ENCODE results near the gene CCDC117. TPM values are rescaled to one million over a fixed set of nuclear protein-coding genes. Genes with fewer than 3 reads are reported as not detected.

CCDC117 gene
- total and polyA plus RNA-seq, 2 donors from 2014 or later: 8.7 to 16.8 TPM

DNA sequence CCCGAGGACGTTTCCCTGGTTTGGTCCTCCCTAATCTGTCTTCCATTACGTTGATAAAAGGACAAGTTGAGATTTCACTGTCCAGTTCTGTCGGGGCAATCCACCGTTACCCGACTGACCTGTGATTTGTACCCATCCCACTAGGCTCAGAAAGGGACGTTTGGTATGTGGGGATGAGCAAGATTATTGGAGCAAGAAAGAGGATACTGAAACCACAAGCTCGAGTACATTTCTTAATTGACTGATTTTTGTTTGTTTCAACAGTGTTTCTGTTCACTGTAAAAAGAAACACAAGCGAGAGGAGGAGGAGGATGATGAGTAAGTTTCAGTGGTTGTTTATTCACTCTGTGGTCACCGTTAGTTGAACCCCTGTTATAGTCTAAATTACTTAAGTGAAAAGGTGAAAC lies 969 bp downstream of the CCDC117 start:
- no peak for FAIRE-seq
- H3K27me3 ChIP-seq (ENCODE audit: control insufficient read depth, insufficient read depth, low read length): no peaks in the 10 kb centered on the region
- H3K9me3 ChIP-seq (ENCODE audit: control insufficient read depth in 2 of 3, insufficient read depth in 1 of 3, low read length in 3 of 3): no peaks in the 10 kb centered on the region
- peak overlapping the region; percentile 73 to 98 for H3K27ac ChIP-seq (ENCODE audit: low read depth in 2 of 2, low read length in 2 of 2)
- intact Hi-C loops (cut with DNase I): no loop called here
- H3K36me3 ChIP-seq (ENCODE audit: control insufficient read depth in 2 of 3, insufficient read depth in 3 of 3, low read length in 3 of 3): peaks cover 0 to 8% (median 0%) of the 10 kb centered on the region in 3 donors
- TF ChIP-seq, protein P1, sequence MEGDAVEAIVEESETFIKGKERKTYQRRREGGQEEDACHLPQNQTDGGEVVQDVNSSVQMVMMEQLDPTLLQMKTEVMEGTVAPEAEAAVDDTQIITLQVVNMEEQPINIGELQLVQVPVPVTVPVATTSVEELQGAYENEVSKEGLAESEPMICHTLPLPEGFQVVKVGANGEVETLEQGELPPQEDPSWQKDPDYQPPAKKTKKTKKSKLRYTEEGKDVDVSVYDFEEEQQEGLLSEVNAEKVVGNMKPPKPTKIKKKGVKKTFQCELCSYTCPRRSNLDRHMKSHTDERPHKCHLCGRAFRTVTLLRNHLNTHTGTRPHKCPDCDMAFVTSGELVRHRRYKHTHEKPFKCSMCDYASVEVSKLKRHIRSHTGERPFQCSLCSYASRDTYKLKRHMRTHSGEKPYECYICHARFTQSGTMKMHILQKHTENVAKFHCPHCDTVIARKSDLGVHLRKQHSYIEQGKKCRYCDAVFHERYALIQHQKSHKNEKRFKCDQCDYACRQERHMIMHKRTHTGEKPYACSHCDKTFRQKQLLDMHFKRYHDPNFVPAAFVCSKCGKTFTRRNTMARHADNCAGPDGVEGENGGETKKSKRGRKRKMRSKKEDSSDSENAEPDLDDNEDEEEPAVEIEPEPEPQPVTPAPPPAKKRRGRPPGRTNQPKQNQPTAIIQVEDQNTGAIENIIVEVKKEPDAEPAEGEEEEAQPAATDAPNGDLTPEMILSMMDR (IDR thresholded peaks at IDR 0.05; ENCODE audit: borderline replicate concordance, extremely low read depth, insufficient read depth): no peak
- H3K9ac ChIP-seq (ENCODE audit: low read length in 3 of 3): peak overlapping the region; percentile 61 to 90 (median 84)
- peak overlapping the region; percentile 70 to 90 (median 87) for H3K4me3 ChIP-seq (ENCODE audit: low read length in 3 of 3)
- peaks cover 0 to 3% (median 0%) of the 10 kb centered on the region in 3 donors for H3K4me1 ChIP-seq (ENCODE audit: control insufficient read depth in 2 of 3, insufficient read depth in 2 of 3, low read depth in 1 of 3, low read length in 3 of 3)
- no peak for DNase-seq

DNA sequence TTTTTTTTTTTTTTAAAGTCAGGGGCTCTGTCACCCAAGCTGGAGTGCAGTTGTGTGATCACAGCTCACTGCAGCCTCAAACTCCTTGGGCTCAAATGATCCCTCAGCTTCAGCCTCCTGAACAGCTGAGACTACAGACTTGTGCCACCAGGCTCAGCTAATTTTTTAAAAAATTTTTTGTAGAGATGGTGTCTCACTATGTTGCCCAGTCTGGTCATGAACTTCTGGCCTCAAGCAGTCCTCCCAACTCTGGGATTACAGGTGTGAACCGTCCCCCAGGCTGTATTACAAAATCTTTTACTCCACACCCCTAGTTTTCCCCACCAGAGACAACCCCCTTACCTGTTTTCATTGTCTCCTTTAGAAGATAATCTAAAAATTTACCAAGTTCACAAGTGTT lies 1.9 kb downstream of the CCDC117 start:
- H3K4me3 ChIP-seq (ENCODE audit: low read length in 3 of 3): no peak overlapping the region
- TF ChIP-seq, protein P1 (IDR thresholded peaks at IDR 0.05; ENCODE audit: borderline replicate concordance, extremely low read depth, insufficient read depth): no peak
- H3K9me3 ChIP-seq (ENCODE audit: control insufficient read depth in 2 of 3, insufficient read depth in 1 of 3, low read length in 3 of 3): no peaks in the 10 kb centered on the region
- no peak overlapping the region for H3K27ac ChIP-seq (ENCODE audit: low read depth in 2 of 2, low read length in 2 of 2)
- peaks cover 0 to 8% (median 0%) of the 10 kb centered on the region in 3 donors for H3K36me3 ChIP-seq (ENCODE audit: control insufficient read depth in 2 of 3, insufficient read depth in 3 of 3, low read length in 3 of 3)
- FAIRE-seq (no peak), DNase-seq (peak in 1 of 5 donors; percentile 7)
- peaks cover 0 to 3% (median 0%) of the 10 kb centered on the region in 3 donors for H3K4me1 ChIP-seq (ENCODE audit: control insufficient read depth in 2 of 3, insufficient read depth in 2 of 3, low read depth in 1 of 3, low read length in 3 of 3)
- intact Hi-C loops (cut with DNase I): no loop called here
- no peak overlapping the region for H3K9ac ChIP-seq (ENCODE audit: low read length in 3 of 3)
- H3K27me3 ChIP-seq (ENCODE audit: control insufficient read depth, insufficient read depth, low read length): no peaks in the 10 kb centered on the region

DNA sequence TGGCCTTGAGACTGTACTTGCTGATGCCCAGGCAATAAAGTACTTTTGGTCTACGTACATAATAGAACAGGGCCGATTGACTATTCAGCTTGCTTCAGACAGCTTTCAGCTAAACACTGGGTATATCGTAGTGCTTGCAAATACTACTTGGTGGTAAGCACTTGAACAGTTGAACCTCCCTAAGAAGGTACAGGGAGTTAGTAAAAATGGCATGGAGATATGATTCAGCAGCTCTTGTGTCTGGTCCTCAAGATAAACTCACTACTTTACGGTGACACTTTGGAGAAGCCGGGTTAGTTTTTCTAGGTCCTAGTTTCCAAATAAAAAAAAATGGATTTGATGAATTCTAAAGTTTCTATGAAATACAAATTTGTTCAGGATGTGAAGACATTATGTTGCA lies 7.3 kb downstream of the CCDC117 start:
- Histone ChIP-seq H3K9me3 (ENCODE audit: control insufficient read depth in 2 of 3, insufficient read depth in 1 of 3, low read length in 3 of 3) (no peaks in the 10 kb centered on the region), H3K36me3 (ENCODE audit: control insufficient read depth in 2 of 3, insufficient read depth in 3 of 3, low read length in 3 of 3) (peaks cover 5 to 14% (median 12%) of the 10 kb centered on the region in 3 donors), H3K27ac (ENCODE audit: low read depth in 2 of 2, low read length in 2 of 2) (no peak overlapping the region), H3K4me1 (ENCODE audit: control insufficient read depth in 2 of 3, insufficient read depth in 2 of 3, low read depth in 1 of 3, low read length in 3 of 3) (peaks cover 0 to 12% (median 11%) of the 10 kb centered on the region in 3 donors), H3K9ac (ENCODE audit: low read length in 3 of 3) (no peak overlapping the region), H3K27me3 (ENCODE audit: control insufficient read depth, insufficient read depth, low read length) (no peaks in the 10 kb centered on the region), H3K4me3 (ENCODE audit: low read length in 3 of 3) (no peak overlapping the region)
- no peak for FAIRE-seq
- DNase-seq: no peak
- intact Hi-C loops (cut with DNase I): no loop called here
- TF ChIP-seq, protein P1 (IDR thresholded peaks at IDR 0.05; ENCODE audit: borderline replicate concordance, extremely low read depth, insufficient read depth): no peak

DNA sequence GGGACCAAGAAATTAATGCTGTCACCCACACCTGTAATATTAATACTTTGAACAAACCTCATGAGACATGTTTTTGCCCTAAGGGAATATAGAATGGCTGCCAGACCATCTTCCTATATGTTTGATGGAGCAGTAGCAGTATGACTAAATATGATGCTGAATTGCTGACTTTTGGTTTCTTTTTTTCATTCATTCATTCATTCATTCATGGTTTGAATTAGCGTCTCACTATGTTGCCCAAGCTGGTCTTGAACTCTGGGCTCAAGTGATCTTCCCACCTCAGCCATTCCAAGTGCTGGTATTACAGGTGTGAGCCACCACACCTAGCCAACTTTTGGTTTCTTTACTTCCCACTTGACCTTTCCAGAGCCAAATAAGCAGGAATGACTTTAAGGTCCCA lies 7.8 kb downstream of the CCDC117 start:
- Histone ChIP-seq H3K27me3 (ENCODE audit: control insufficient read depth, insufficient read depth, low read length) (no peaks in the 10 kb centered on the region), H3K36me3 (ENCODE audit: control insufficient read depth in 2 of 3, insufficient read depth in 3 of 3, low read length in 3 of 3) (peaks cover 7 to 13% (median 12%) of the 10 kb centered on the region in 3 donors), H3K4me1 (ENCODE audit: control insufficient read depth in 2 of 3, insufficient read depth in 2 of 3, low read depth in 1 of 3, low read length in 3 of 3) (peaks cover 0 to 12% (median 11%) of the 10 kb centered on the region in 3 donors), H3K9me3 (ENCODE audit: control insufficient read depth in 2 of 3, insufficient read depth in 1 of 3, low read length in 3 of 3) (no peaks in the 10 kb centered on the region), H3K27ac (ENCODE audit: low read depth in 2 of 2, low read length in 2 of 2) (no peak overlapping the region), H3K9ac (ENCODE audit: low read length in 3 of 3) (no peak overlapping the region), H3K4me3 (ENCODE audit: low read length in 3 of 3) (no peak overlapping the region)
- TF ChIP-seq, protein P1 (IDR thresholded peaks at IDR 0.05; ENCODE audit: borderline replicate concordance, extremely low read depth, insufficient read depth): no peak
- no peak for FAIRE-seq
- intact Hi-C loops (cut with DNase I): no loop called here
- no peak for DNase-seq
